HepG2 (cell line): ENCODE data around the gene ZNF174. TPM values are rescaled to one million over a fixed set of nuclear protein-coding genes. Genes with fewer than 3 reads are reported as not detected.

ENCODE experiments used
- CHCHD3 ChIP-seq: sonication (generic); formaldehyde crosslinking; IDR thresholded peaks from 2 replicates; pipeline ENCODE4 v1.8.0; 2022; ENCODE audit warnings: mild to moderate bottlenecking, missing genetic modification reagents, moderate library complexity
- DNMT3B ChIP-seq: conservative IDR thresholded peaks from 2 replicates; pipeline ENCODE4 v1.6.1; 2016; ENCODE audit warnings: missing biosample characterization, control low read depth
- ELF4 ChIP-seq: sonication (generic); formaldehyde crosslinking; IDR thresholded peaks from 2 replicates; pipeline ENCODE4 v1.5.0; 2020; ENCODE audit warnings: missing genetic modification reagents, mild to moderate bottlenecking, moderate library complexity, borderline replicate concordance
- FOXK1 ChIP-seq: sonication (generic); formaldehyde crosslinking; IDR thresholded peaks from 2 replicates; pipeline ENCODE4 v1.4.0; 2020; ENCODE audit warnings: low read depth, missing genetic modification reagents, borderline replicate concordance
- JUNB ChIP-seq: sonication (generic); formaldehyde crosslinking; IDR thresholded peaks from 2 replicates; pipeline ENCODE4 v1.8.0; 2022; ENCODE audit warnings: missing genetic modification reagents, mild to moderate bottlenecking, borderline replicate concordance
- MTF1 ChIP-seq: sonication (generic); formaldehyde crosslinking; IDR thresholded peaks from 2 replicates; pipeline ENCODE4 v1.5.0; 2020; ENCODE audit warnings: missing genetic modification reagents
- PAF1 ChIP-seq: IDR thresholded peaks from 2 replicates; pipeline ENCODE4 v1.6.1; 2016; ENCODE audit warnings: missing genetic modification reagents, missing compliant biosample characterization
- POLR2G ChIP-seq: fragments of 200-400 bp; formaldehyde crosslinking; IDR thresholded peaks from 2 replicates; pipeline ENCODE4 v1.6.1; 2018; ENCODE audit warnings: mild to moderate bottlenecking, low read depth, low read length, moderate library complexity
- RCOR2 ChIP-seq: IDR thresholded peaks from 2 replicates; pipeline ENCODE4 v1.6.1; 2016; ENCODE audit warnings: missing biosample characterization, missing genetic modification reagents
- RFXAP ChIP-seq: sonication (generic); formaldehyde crosslinking; IDR thresholded peaks from 2 replicates; pipeline ENCODE4 v1.4.0; 2020; ENCODE audit warnings: missing genetic modification reagents, borderline replicate concordance
- TBX3 ChIP-seq: fragments of 450-650 bp; IDR thresholded peaks from 2 replicates; pipeline ENCODE4 v1.6.1; 2017; ENCODE audit warnings: antibody characterized with exemption, mild to moderate bottlenecking, inconsistent platforms, borderline replicate concordance
- ZNF232 ChIP-seq: sonication (generic); formaldehyde crosslinking; IDR thresholded peaks from 2 replicates; pipeline ENCODE4 v1.4.0; 2020; ENCODE audit warnings: missing genetic modification reagents, borderline replicate concordance
- ZNF367 ChIP-seq: sonication (generic); formaldehyde crosslinking; IDR thresholded peaks from 2 replicates; pipeline ENCODE4 v1.4.0; 2020; ENCODE audit warnings: missing genetic modification reagents, borderline replicate concordance
- polyA plus RNA-seq, 8 experiments: library from polyadenylated mRNA; depleted of rRNA in 3 of 8; stranded (reverse) in 7 of 8; unstranded in 1 of 8; fragments of >200 nt; fragmentation: Illumina TruSeq in 4 of 8; extraction: Trizol in 4 of 8; gene quantifications; 2 replicates each; pipeline versions ENCODE4 v1.2.1 to v1.2.3, GENCODE V29; 2011 to 2016; ENCODE audit warnings: low read depth in 4 of 8, missing spikeins in 1 of 8, mixed read lengths in 1 of 8; ENCODE audit not compliant: insufficient read depth in 1 of 8
- total RNA-seq, 5 experiments: library from RNA; depleted of rRNA; stranded (reverse); fragments of >200 nt; fragmentation: Illumina TruSeq; extraction: Trizol; gene quantifications; 2 replicates each; pipeline ENCODE4 v1.2.3, GENCODE V29; 2016; ENCODE audit warnings: low read depth in 1 of 5
- TF ChIP-seq, protein P1 (sequence below): sonication (generic); formaldehyde crosslinking; IDR thresholded peaks from 2 replicates; pipeline ENCODE4 v1.5.1; 2020; ENCODE audit warnings: missing genetic modification reagents, mild to moderate bottlenecking, borderline replicate concordance
- TF ChIP-seq, protein P2 (sequence below): sonication (generic); formaldehyde crosslinking; IDR thresholded peaks from 2 replicates; pipeline ENCODE4 v1.8.1; 2023; ENCODE audit warnings: mild to moderate bottlenecking, missing genetic modification reagents, borderline replicate concordance
- TF ChIP-seq, protein P3 (sequence below): IDR thresholded peaks from 2 replicates; pipeline ENCODE4 v1.6.1; 2016; ENCODE audit warnings: missing compliant biosample characterization, missing genetic modification reagents, borderline replicate concordance
- TF ChIP-seq, protein P4 (sequence below): sonication (generic); formaldehyde crosslinking; IDR thresholded peaks from 2 replicates; pipeline ENCODE4 v1.4.0; 2020; ENCODE audit warnings: mild to moderate bottlenecking, low read depth, missing genetic modification reagents
- TF ChIP-seq, protein P5 (sequence below): sonication (generic); formaldehyde crosslinking; IDR thresholded peaks from 2 replicates; pipeline ENCODE4 v1.4.0; 2020; ENCODE audit warnings: missing genetic modification reagents
- TF ChIP-seq, protein P6 (sequence below): sonication (generic); formaldehyde crosslinking; IDR thresholded peaks from 2 replicates; pipeline ENCODE4 v1.8.0; 2022; ENCODE audit warnings: mild to moderate bottlenecking, missing genetic modification reagents, moderate library complexity
- TF ChIP-seq, protein P7 (sequence below): sonication (generic); formaldehyde crosslinking; IDR thresholded peaks from 2 replicates; pipeline ENCODE4 v1.5.0; 2020; ENCODE audit warnings: missing genetic modification reagents, mild to moderate bottlenecking, borderline replicate concordance

ZNF174 gene
- total and polyA plus RNA-seq, 2 of the 13 experiments (the other 11 are each of a cell fraction or from before 2014, with no cell fraction given) = 8.3 to 10.6 TPM

DNA sequence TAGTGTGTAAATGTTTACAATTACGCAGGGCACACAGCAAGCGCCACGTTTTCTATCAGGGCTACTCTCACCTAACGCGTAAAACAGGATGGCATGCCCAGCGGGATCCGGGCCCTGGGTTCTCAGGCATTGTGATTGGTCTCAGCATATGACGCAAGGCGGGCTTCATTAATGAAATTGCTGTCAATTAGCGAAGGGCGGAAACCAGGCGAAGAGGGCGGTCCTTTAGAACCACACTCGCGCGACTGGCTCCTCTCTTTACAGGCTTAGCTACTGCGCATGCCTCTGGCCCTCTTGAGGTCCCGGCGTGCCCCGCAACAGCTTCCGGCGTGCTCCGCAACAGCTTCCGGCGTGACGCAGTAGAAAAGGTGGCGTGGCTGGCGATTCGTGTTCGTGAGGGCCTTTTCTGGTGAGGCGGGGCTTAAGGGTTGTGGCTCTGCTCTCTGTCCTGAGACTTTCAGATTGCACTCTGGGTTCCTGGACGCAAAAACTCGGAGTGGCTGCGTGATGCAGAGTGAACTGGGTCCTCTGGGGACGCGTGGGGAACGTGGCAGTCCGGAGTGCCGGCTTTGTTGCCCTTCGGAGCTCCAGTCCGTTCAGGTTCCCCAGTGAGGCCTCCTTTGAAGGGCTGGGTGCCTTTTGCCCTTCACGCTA, 36.1 kb upstream of the ZNF174 start (continued):
- TF ChIP-seq, protein P1, sequence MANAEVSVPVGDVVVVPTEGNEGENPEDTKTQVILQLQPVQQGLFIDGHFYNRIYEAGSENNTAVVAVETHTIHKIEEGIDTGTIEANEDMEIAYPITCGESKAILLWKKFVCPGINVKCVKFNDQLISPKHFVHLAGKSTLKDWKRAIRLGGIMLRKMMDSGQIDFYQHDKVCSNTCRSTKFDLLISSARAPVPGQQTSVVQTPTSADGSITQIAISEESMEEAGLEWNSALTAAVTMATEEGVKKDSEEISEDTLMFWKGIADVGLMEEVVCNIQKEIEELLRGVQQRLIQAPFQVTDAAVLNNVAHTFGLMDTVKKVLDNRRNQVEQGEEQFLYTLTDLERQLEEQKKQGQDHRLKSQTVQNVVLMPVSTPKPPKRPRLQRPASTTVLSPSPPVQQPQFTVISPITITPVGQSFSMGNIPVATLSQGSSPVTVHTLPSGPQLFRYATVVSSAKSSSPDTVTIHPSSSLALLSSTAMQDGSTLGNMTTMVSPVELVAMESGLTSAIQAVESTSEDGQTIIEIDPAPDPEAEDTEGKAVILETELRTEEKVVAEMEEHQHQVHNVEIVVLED (CRISPR knock-in tag) = peak; percentile 94
- TF ChIP-seq PAF1 (CRISPR knock-in tag) = no peak
- TF ChIP-seq ZNF232 (CRISPR knock-in tag) = no peak
- TF ChIP-seq, protein P2, sequence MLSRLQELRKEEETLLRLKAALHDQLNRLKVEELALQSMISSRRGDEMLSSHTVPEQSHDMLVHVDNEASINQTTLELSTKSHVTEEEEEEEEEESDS (CRISPR knock-in tag) = no peak
- peak; percentile 60; the same call in 1 of the 2 replicates for TF ChIP-seq RFXAP (CRISPR knock-in tag)
- TF ChIP-seq ELF4 (CRISPR knock-in tag) = no peak
- no peak for TF ChIP-seq FOXK1 (CRISPR knock-in tag)
- TF ChIP-seq, protein P3, sequence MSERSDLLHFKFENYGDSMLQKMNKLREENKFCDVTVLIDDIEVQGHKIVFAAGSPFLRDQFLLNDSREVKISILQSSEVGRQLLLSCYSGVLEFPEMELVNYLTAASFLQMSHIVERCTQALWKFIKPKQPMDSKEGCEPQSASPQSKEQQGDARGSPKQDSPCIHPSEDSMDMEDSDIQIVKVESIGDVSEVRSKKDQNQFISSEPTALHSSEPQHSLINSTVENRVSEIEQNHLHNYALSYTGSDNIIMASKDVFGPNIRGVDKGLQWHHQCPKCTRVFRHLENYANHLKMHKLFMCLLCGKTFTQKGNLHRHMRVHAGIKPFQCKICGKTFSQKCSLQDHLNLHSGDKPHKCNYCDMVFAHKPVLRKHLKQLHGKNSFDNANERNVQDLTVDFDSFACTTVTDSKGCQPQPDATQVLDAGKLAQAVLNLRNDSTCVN (CRISPR knock-in tag) = no peak
- TF ChIP-seq RCOR2 (CRISPR knock-in tag) = 0 out of 2 replicates have a peak, but pooled peaks have one; percentile 27
- no peak for TF ChIP-seq CHCHD3 (CRISPR knock-in tag)
- TF ChIP-seq, protein P4, sequence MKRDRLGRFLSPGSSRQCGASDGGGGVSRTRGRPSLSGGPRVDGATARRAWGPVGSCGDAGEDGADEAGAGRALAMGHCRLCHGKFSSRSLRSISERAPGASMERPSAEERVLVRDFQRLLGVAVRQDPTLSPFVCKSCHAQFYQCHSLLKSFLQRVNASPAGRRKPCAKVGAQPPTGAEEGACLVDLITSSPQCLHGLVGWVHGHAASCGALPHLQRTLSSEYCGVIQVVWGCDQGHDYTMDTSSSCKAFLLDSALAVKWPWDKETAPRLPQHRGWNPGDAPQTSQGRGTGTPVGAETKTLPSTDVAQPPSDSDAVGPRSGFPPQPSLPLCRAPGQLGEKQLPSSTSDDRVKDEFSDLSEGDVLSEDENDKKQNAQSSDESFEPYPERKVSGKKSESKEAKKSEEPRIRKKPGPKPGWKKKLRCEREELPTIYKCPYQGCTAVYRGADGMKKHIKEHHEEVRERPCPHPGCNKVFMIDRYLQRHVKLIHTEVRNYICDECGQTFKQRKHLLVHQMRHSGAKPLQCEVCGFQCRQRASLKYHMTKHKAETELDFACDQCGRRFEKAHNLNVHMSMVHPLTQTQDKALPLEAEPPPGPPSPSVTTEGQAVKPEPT (CRISPR knock-in tag) = no peak
- TF ChIP-seq MTF1 (CRISPR knock-in tag) = no peak
- no peak for TF ChIP-seq ZNF367 (CRISPR knock-in tag)
- TF ChIP-seq, protein P5, sequence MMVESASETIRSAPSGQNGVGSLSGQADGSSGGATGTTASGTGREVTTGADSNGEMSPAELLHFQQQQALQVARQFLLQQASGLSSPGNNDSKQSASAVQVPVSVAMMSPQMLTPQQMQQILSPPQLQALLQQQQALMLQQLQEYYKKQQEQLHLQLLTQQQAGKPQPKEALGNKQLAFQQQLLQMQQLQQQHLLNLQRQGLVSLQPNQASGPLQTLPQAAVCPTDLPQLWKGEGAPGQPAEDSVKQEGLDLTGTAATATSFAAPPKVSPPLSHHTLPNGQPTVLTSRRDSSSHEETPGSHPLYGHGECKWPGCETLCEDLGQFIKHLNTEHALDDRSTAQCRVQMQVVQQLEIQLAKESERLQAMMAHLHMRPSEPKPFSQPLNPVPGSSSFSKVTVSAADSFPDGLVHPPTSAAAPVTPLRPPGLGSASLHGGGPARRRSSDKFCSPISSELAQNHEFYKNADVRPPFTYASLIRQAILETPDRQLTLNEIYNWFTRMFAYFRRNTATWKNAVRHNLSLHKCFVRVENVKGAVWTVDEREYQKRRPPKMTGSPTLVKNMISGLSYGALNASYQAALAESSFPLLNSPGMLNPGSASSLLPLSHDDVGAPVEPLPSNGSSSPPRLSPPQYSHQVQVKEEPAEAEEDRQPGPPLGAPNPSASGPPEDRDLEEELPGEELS (CRISPR knock-in tag) = no peak; the same call in 1 of the 2 replicates
- TF ChIP-seq, protein P6, sequence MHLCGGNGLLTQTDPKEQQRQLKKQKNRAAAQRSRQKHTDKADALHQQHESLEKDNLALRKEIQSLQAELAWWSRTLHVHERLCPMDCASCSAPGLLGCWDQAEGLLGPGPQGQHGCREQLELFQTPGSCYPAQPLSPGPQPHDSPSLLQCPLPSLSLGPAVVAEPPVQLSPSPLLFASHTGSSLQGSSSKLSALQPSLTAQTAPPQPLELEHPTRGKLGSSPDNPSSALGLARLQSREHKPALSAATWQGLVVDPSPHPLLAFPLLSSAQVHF = no peak
- TF ChIP-seq POLR2G = peak; percentile 67; the same call in 1 of the 2 replicates
- TF ChIP-seq TBX3 = peak; percentile 20; the same call in 1 of the 2 replicates
- TF ChIP-seq JUNB (CRISPR knock-in tag) = no peak
- no peak for TF ChIP-seq DNMT3B (CRISPR knock-in tag)
- TF ChIP-seq, protein P7, sequence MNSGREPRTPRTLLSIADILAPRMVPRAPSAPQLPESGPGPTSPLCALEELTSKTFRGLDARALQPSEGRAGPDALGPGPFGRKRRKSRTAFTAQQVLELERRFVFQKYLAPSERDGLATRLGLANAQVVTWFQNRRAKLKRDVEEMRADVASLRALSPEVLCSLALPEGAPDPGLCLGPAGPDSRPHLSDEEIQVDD = no peak
